Adrenal gland (tissue), 12 donors: Measurements from ENCODE around the gene DSCAML1. TPM values are rescaled to one million over a fixed set of nuclear protein-coding genes. Genes with fewer than 3 reads are reported as not detected.
"Not testable (repeated sequence)": the region's sequence is repeated elsewhere in the genome, so short reads cannot be mapped to it uniquely, and the experiment has no call there.

Source experiments
- DNase-seq, 7 donors: peaks; one replicate each; pipeline ENCODE4 v3.0.0-alpha.2; 2019 to 2020
- H3K27ac ChIP-seq, 5 donors: fragments of 200-600 bp; sonication (generic) in 4 of 5; 1 replicate in 3 of 5; 2 replicates in 2 of 5; pipeline versions ENCODE4 v1.5.1 to v1.8.0; 2016 to 2020; ENCODE audit warnings: mild to moderate bottlenecking in 1 of 5
- H3K27me3 ChIP-seq: fragments of 200-600 bp; 2 replicates; pipeline ENCODE4 v1.8.0; 2021
- H3K36me3 ChIP-seq, 2 donors: fragments of 200-600 bp; replicated peaks in 1 of 2; 1 replicate in 1 of 2; 2 replicates in 1 of 2; pipeline versions ENCODE4 v1.5.1 to v1.8.0; 2018 to 2022
- H3K4me1 ChIP-seq, 2 donors: fragments of 200-600 bp; replicated peaks in 1 of 2; 1 replicate in 1 of 2; 2 replicates in 1 of 2; pipeline versions ENCODE4 v1.5.1 to v1.8.0; 2018 to 2021
- H3K4me3 ChIP-seq, 4 donors: fragments of 200-600 bp; sonication (generic) in 3 of 4; one replicate each; pipeline ENCODE4 v1.5.1; 2016 to 2018
- H3K9me3 ChIP-seq, 3 donors: fragments of 200-600 bp; sonication (generic) in 1 of 3; replicated peaks in 1 of 3; 1 replicate in 2 of 3; 2 replicates in 1 of 3; pipeline versions ENCODE4 v1.5.1 to v1.8.0; 2016 to 2021
- POLR2A ChIP-seq, 2 donors: fragments of 450-650 bp; IDR thresholded peaks; one replicate each; pipeline ENCODE4 v1.6.1; 2017; ENCODE audit warnings: antibody characterized with exemption in 2 of 2, mild to moderate bottlenecking in 2 of 2, moderate library complexity in 1 of 2
- WGBS, 4 donors: extraction: QIAGEN DNeasy Blood & Tissue Kit in 2 of 4; methylation state at CpG; one replicate each; pipeline versions ENCODE4 v1.1.5 to v1.1.7; 2013 to 2017; 5-methylcytosine and 5-hydroxymethylcytosine counted together
- intact Hi-C, 2 donors: fragments of 100-400 bp; cut with DNase I; formaldehyde crosslinking; loops; one replicate each; pipeline versions ENCODE4 v1.14.1 to v1.15.0; 2022 to 2023
- polyA plus RNA-seq, 3 donors: library from polyadenylated mRNA; stranded (reverse); fragments of 200-250 nt in 2 of 3; fragments of 350-450 nt in 1 of 3; fragmentation: Illumina TruSeq in 1 of 3; extraction: RNeasy Lipid Tissue Mini Kit (QIAGEN cat#74804) in 1 of 3; gene quantifications; one replicate each; pipeline ENCODE4 v1.2.3, GENCODE V29; 2013 to 2014
- total RNA-seq, 9 donors: library from RNA; depleted of rRNA in 4 of 9; stranded (reverse); fragments of >200 nt in 4 of 9; fragments of 120-200 nt in 1 of 9; fragmentation: NEBNext Ultra II Directional in 1 of 9; extraction: Animal tissue kit (Norgen Biotek cat#: 25700) in 1 of 9; gene quantifications; one replicate each; pipeline versions ENCODE4 v1.1.0 to v1.2.4, GENCODE V29; 2013 to 2023
- TF ChIP-seq, protein P1 (sequence below), 6 experiments: fragments of 450-650 bp in 4 of 6; fragments of 200-600 bp in 2 of 6; sonication (generic) in 1 of 6; IDR thresholded peaks; 1 replicate in 5 of 6; 2 replicates in 1 of 6; pipeline versions ENCODE4 v1.5.1 to v1.8.0; 2016 to 2021; ENCODE audit warnings: antibody characterized with exemption in 6 of 6, mild to moderate bottlenecking in 2 of 6, moderate library complexity in 1 of 6
- donor health status: healthy with polysubstance abuse.
- donor health status: Bipolar disorder and iron deficiency.
- donor health status: DM: yes; HTN: yes; CAD: no.
- donor health status: DM: no; HTN: no; CAD: no.
- donor health status: DM: no; HTN: no; CAD: no.
- donor health status: DM: yes; HTN: yes; CAD: no.

Gene DSCAML1
- total and polyA plus RNA-seq, 12 donors, result 0.09 to 1.9 (median 0.55) TPM; not detected in 1

DNA sequence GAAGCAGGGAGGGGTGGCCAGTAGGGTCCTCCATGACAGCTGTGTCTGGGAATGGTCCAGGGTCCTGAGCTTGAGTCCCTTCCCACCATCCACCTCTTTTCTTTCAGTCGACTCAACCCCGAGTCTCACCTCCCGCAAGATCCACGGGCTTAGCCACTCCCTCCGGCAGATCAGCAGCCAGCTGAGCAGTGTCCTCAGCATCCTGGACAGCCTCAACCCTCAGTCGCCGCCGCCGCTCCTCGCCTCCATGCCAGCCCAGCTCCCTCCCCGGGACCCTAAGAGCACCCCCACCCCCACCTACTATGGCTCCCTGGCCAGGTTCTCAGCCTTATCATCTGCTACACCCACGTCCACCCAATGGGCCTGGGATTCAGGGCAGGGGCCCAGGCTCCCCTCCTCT is 387.5 kb downstream of the DSCAML1 start:
- intact Hi-C loops, result no loop called here
- Histone ChIP-seq H3K4me1 (no peaks in the 10 kb centered on the region), H3K27ac (no peak overlapping the region), H3K4me3 (no peak overlapping the region), H3K27me3 (no peaks in the 10 kb centered on the region), H3K9me3 (no peaks in the 10 kb centered on the region), H3K36me3 (peaks cover 0 to 45% of the 10 kb centered on the region in 2 donors)
- no peak for DNase-seq
- 91 to 96% (median 94%) methylated on average over 12 of the region's 12 CpGs for WGBS, 4 donors
- no peak for TF ChIP-seq POLR2A (IDR thresholded peaks at IDR 0.05)
- TF ChIP-seq, protein P1, sequence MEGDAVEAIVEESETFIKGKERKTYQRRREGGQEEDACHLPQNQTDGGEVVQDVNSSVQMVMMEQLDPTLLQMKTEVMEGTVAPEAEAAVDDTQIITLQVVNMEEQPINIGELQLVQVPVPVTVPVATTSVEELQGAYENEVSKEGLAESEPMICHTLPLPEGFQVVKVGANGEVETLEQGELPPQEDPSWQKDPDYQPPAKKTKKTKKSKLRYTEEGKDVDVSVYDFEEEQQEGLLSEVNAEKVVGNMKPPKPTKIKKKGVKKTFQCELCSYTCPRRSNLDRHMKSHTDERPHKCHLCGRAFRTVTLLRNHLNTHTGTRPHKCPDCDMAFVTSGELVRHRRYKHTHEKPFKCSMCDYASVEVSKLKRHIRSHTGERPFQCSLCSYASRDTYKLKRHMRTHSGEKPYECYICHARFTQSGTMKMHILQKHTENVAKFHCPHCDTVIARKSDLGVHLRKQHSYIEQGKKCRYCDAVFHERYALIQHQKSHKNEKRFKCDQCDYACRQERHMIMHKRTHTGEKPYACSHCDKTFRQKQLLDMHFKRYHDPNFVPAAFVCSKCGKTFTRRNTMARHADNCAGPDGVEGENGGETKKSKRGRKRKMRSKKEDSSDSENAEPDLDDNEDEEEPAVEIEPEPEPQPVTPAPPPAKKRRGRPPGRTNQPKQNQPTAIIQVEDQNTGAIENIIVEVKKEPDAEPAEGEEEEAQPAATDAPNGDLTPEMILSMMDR (IDR thresholded peaks at IDR 0.05), result no peak

DNA sequence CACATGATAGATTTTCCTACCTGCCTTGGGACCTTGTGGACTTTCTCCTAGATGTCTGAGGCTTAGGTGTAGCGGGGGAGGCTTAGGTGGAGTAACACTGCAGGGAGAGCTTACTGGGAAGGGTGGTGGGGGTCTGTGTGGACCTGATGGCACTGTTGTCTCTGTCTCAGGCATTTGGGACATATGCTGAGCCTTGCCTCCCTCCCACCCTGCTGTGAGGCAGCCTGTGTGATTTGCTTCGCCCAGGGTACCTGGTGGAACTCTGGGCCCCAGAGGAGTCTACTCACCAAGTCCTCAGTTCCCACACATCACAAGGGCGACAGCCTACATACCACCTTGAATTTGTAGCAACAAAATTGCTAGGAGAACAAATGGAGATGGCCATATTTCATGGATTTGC is 388.7 kb downstream of the DSCAML1 start:
- 96 to 100% (median 99%) methylated on average over 2 to 3 of the region's 3 CpGs for WGBS, 4 donors
- intact Hi-C loops, result no loop called here
- DNase-seq, result no peak
- no peaks in the 10 kb centered on the region for H3K4me1 ChIP-seq
- no peak overlapping the region for H3K27ac ChIP-seq
- TF ChIP-seq, protein P1 (IDR thresholded peaks at IDR 0.05), result no peak
- no peak for TF ChIP-seq POLR2A (IDR thresholded peaks at IDR 0.05)
- H3K36me3 ChIP-seq, result peaks cover 0 to 48% of the 10 kb centered on the region in 2 donors
- H3K4me3 ChIP-seq, result no peak overlapping the region
- no peaks in the 10 kb centered on the region for H3K9me3 ChIP-seq
- no peaks in the 10 kb centered on the region for H3K27me3 ChIP-seq

DNA sequence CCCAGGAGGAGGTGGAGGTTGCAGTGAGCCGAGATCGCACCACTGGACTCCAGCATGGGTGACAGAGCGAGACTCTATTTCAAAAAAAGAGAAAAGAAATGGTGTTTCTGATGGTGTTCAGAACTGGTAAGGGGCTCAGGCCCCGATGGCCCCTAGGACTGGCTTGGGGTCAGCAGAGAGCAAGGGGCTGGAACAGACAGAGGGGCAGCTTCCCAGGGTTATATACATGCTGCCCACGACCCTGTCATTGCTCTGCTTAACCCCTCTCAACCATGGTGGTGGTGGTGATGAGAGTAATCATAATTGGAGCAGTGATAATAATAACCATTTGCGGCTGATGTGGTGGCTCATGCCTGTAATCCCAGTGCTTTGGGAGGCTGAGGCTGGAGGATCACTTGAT is 390.0 kb downstream of the DSCAML1 start:
- intact Hi-C loops, result no loop called here
- H3K27me3 ChIP-seq, result no peaks in the 10 kb centered on the region
- H3K36me3 ChIP-seq, result peaks cover 0 to 45% of the 10 kb centered on the region in 2 donors
- no peaks in the 10 kb centered on the region for H3K9me3 ChIP-seq
- H3K4me3 ChIP-seq, result no peak overlapping the region
- WGBS, 4 donors, result 93 to 99% (median 96%) methylated on average over 6 of the region's 6 CpGs
- DNase-seq, result no peak
- no peak overlapping the region for H3K27ac ChIP-seq
- H3K4me1 ChIP-seq, result no peaks in the 10 kb centered on the region
- no peak for TF ChIP-seq POLR2A (IDR thresholded peaks at IDR 0.05)
- TF ChIP-seq, protein P1 (IDR thresholded peaks at IDR 0.05), result no peak

DNA sequence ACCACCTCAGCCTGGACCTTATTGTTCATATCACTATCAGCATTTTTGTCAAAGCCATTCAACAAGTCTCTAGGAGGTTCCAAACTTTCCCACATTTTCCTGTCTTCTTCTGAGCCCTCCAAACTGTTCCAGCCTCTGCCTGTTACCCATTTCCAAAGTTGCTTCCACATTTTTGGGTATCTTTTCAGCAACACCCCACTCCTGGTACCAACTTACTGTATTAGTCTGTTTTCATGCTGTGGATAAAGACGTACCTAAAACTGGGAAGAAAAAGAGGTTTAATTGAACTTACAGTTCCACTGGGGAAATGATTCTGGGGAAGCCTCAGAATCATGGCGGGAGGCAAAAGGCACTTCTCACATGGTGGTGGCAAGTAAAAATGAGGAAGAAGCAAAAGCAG is 391.1 kb downstream of the DSCAML1 start:
- H3K27ac ChIP-seq, H3K4me1 ChIP-seq, DNase-seq, intact Hi-C loops, H3K27me3 ChIP-seq, H3K4me3 ChIP-seq, H3K9me3 ChIP-seq: not testable (repeated sequence)
- H3K36me3 ChIP-seq, result peaks cover 0 to 40% of the 10 kb centered on the region in 2 donors
- WGBS, 4 donors, result 94 to 100% (median 99%) methylated on average over 2 of the region's 2 CpGs

DNA sequence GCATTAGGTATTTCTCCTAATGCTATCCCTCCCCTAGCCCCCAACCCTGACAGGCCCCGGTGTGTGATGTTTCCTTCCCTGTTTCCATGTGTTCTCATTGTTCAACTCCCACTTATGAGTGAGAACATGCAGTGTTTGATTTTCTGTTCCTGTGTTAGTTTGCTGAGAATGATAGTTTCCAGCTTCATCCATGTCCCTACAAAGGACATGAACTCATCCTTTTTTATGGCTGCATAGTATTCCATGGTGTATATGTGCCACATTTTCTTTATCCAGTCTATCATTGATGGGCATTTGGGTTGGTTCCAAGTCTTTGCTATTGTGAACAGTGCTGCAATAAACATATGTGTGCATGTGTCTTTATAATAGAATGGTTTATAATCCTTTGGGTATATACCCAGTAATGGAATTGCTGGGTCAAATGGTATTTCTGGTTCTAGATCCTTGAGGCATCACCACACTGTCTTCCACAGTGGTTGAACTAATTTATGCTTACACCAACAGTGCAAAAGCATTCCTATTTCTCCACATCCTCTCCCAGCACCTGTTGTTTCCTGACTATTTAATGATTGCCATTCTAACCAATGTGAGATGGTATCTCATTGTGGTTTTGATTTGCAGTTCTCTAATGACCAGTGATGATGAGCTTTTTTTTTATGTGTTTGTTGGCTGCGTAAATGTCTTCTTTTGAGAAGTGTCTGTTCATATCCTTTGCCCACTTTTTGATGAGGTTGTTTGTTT is 397.7 kb downstream of the DSCAML1 start:
- H3K4me1 ChIP-seq, H3K4me3 ChIP-seq, DNase-seq, H3K27me3 ChIP-seq, H3K9me3 ChIP-seq, intact Hi-C loops, H3K27ac ChIP-seq: not testable (repeated sequence)
- H3K36me3 ChIP-seq, result peaks cover 0 to 37% of the 10 kb centered on the region in 2 donors
- WGBS, 4 donors, result 96 to 100% (median 96%) methylated on average over 2 of the region's 2 CpGs

DNA sequence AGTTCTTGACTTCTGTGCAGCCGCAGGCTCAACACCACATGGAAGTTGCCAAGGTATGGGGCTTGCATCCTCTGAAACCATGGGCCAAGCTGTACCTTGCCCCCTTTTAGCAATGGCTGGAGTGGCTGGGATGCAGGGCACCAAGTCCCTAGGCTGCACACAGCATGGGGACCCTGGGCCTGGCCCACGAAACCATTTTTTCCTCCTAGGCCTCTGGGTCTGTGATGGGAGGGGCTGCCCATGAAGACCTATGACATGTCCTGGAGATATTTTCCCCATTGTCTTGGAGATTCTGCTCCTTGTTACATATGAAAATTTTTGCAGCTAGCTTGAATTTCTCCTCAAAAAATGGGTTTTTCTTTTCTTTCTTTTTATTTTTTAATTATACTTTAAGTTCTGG is 398.4 kb downstream of the DSCAML1 start:
- H3K27me3 ChIP-seq, intact Hi-C loops, H3K27ac ChIP-seq, DNase-seq, H3K4me1 ChIP-seq, H3K4me3 ChIP-seq, H3K9me3 ChIP-seq: not testable (repeated sequence)
- 96 to 100% (median 98%) methylated on average over 2 of the region's 2 CpGs for WGBS, 4 donors
- H3K36me3 ChIP-seq, result peaks cover 0 to 43% of the 10 kb centered on the region in 2 donors
